22Rv1 (cell line): ENCODE measurements around the gene FHIP1B.

Experiments used
- ZFX ChIP-seq: fragments of 450-650 bp; IDR thresholded peaks from 2 replicates; pipeline ENCODE4 v1.6.1; 2017; ENCODE audit warnings: antibody characterized with exemption, borderline replicate concordance
- TF ChIP-seq, protein P1 (sequence below): fragments of 450-650 bp; IDR thresholded peaks from 2 replicates; pipeline ENCODE4 v1.5.1; 2017; ENCODE audit warnings: mild to moderate bottlenecking

DNA sequence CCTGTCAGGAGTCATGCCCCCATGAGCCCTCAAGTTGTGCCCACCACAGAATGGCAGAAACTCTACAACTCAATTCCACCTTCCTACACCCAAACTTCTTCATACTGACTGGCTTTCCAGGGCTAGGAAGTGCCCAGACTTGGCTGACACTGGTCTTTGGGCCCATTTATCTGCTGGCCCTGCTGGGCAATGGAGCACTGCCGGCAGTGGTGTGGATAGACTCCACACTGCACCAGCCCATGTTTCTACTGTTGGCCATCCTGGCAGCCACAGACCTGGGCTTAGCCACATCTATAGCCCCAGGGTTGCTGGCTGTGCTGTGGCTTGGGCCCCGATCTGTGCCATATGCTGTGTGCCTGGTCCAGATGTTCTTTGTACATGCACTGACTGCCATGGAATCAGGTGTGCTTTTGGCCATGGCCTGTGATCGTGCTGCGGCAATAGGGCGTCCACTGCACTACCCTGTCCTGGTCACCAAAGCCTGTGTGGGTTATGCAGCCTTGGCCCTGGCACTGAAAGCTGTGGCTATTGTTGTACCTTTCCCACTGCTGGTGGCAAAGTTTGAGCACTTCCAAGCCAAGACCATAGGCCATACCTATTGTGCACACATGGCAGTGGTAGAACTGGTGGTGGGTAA lies 35.1 kb downstream of the FHIP1B start, which contains the start of gene OR52W1:
- TF ChIP-seq, protein P1, sequence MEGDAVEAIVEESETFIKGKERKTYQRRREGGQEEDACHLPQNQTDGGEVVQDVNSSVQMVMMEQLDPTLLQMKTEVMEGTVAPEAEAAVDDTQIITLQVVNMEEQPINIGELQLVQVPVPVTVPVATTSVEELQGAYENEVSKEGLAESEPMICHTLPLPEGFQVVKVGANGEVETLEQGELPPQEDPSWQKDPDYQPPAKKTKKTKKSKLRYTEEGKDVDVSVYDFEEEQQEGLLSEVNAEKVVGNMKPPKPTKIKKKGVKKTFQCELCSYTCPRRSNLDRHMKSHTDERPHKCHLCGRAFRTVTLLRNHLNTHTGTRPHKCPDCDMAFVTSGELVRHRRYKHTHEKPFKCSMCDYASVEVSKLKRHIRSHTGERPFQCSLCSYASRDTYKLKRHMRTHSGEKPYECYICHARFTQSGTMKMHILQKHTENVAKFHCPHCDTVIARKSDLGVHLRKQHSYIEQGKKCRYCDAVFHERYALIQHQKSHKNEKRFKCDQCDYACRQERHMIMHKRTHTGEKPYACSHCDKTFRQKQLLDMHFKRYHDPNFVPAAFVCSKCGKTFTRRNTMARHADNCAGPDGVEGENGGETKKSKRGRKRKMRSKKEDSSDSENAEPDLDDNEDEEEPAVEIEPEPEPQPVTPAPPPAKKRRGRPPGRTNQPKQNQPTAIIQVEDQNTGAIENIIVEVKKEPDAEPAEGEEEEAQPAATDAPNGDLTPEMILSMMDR: no peak
- no peak for TF ChIP-seq ZFX
